HEK293 (cell line): ENCODE data around the gene ETNK2.

Experiments used
- BCL11B ChIP-seq: fragments of 450-650 bp; formaldehyde crosslinking; IDR thresholded peaks from 2 replicates; pipeline ENCODE4 v1.5.1; 2016; ENCODE audit warnings: low read depth, missing biosample characterization, missing genetic modification characterization
- KLF17 ChIP-seq: fragments of 450-650 bp; formaldehyde crosslinking; IDR thresholded peaks from 2 replicates; pipeline ENCODE4 v1.5.1; 2016; ENCODE audit warnings: missing biosample characterization, missing genetic modification characterization
- MYNN ChIP-seq: fragments of 450-650 bp; formaldehyde crosslinking; IDR thresholded peaks from 2 replicates; pipeline ENCODE4 v1.5.1; 2016; ENCODE audit warnings: missing biosample characterization, missing genetic modification characterization, borderline replicate concordance
- MZF1 ChIP-seq: fragments of 450-650 bp; formaldehyde crosslinking; IDR thresholded peaks from 2 replicates; pipeline ENCODE4 v1.5.1; 2017; ENCODE audit warnings: missing biosample characterization, missing genetic modification characterization, borderline replicate concordance
- PBX3 ChIP-seq: sonication (generic); formaldehyde crosslinking; IDR thresholded peaks from 2 replicates; pipeline ENCODE4 v1.8.1; 2022; ENCODE audit warnings: mild to moderate bottlenecking, moderate library complexity, missing genetic modification reagents
- PRDM2 ChIP-seq: fragments of 450-650 bp; formaldehyde crosslinking; IDR thresholded peaks from 2 replicates; pipeline ENCODE4 v1.5.1; 2016; ENCODE audit warnings: missing biosample characterization, missing genetic modification characterization, borderline replicate concordance
- SALL2 ChIP-seq: fragments of 450-650 bp; formaldehyde crosslinking; IDR thresholded peaks from 2 replicates; pipeline ENCODE4 v1.5.0; 2017; ENCODE audit warnings: missing biosample characterization, mild to moderate bottlenecking, missing genetic modification characterization, borderline replicate concordance
- SP3 ChIP-seq: fragments of 450-650 bp; formaldehyde crosslinking; IDR thresholded peaks from 2 replicates; pipeline ENCODE4 v1.5.1; 2016; ENCODE audit warnings: missing biosample characterization, missing genetic modification characterization
- YY1 ChIP-seq: fragments of 450-650 bp; formaldehyde crosslinking; IDR thresholded peaks from 2 replicates; pipeline ENCODE4 v1.5.1; 2018; ENCODE audit warnings: missing biosample characterization, missing genetic modification characterization
- ZBTB1 ChIP-seq: fragments of 450-650 bp; formaldehyde crosslinking; IDR thresholded peaks from 2 replicates; pipeline ENCODE4 v1.5.1; 2016; ENCODE audit warnings: missing biosample characterization, missing genetic modification characterization
- ZBTB26 ChIP-seq: fragments of 450-650 bp; formaldehyde crosslinking; optimal IDR thresholded peaks from 2 replicates; pipeline ENCODE3; 2016; ENCODE audit warnings: missing biosample characterization, mild to moderate bottlenecking, missing genetic modification characterization
- ZBTB8A ChIP-seq: fragments of 450-650 bp; formaldehyde crosslinking; IDR thresholded peaks from 2 replicates; pipeline ENCODE4 v1.5.1; 2016; ENCODE audit warnings: missing biosample characterization, missing genetic modification characterization
- ZFP37 ChIP-seq: fragments of 450-650 bp; formaldehyde crosslinking; IDR thresholded peaks from 2 replicates; pipeline ENCODE4 v1.5.1; 2016; ENCODE audit warnings: missing biosample characterization, missing genetic modification characterization
- ZNF114 ChIP-seq: fragments of 450-650 bp; formaldehyde crosslinking; IDR thresholded peaks from 2 replicates; pipeline ENCODE4 v1.5.0; 2017; ENCODE audit warnings: missing biosample characterization, missing genetic modification characterization
- ZNF157 ChIP-seq: fragments of 450-650 bp; formaldehyde crosslinking; IDR thresholded peaks from 2 replicates; pipeline ENCODE4 v1.5.1; 2016; ENCODE audit warnings: missing biosample characterization, missing genetic modification characterization
- ZNF19 ChIP-seq: fragments of 450-650 bp; formaldehyde crosslinking; IDR thresholded peaks from 2 replicates; pipeline ENCODE4; 2016; ENCODE audit warnings: missing biosample characterization, missing genetic modification characterization, low read depth
- ZNF211 ChIP-seq: fragments of 450-650 bp; formaldehyde crosslinking; IDR thresholded peaks from 2 replicates; pipeline ENCODE4 v1.5.1; 2016; ENCODE audit warnings: low read depth, missing biosample characterization, missing genetic modification characterization
- ZNF221 ChIP-seq: fragments of 450-650 bp; formaldehyde crosslinking; IDR thresholded peaks from 2 replicates; pipeline ENCODE4 v1.5.1; 2017; ENCODE audit warnings: missing biosample characterization, missing genetic modification characterization, borderline replicate concordance
- ZNF23 ChIP-seq: fragments of 450-650 bp; formaldehyde crosslinking; IDR thresholded peaks from 2 replicates; pipeline ENCODE4 v1.5.1; 2016; ENCODE audit warnings: missing biosample characterization, missing genetic modification characterization, borderline replicate concordance
- ZNF302 ChIP-seq: fragments of 450-650 bp; formaldehyde crosslinking; IDR thresholded peaks from 2 replicates; pipeline ENCODE4 v1.5.1; 2016; ENCODE audit warnings: missing biosample characterization, missing genetic modification characterization, low read depth
- ZNF324 ChIP-seq: fragments of 450-650 bp; formaldehyde crosslinking; IDR thresholded peaks from 2 replicates; pipeline ENCODE4 v1.5.1; 2016; ENCODE audit warnings: missing biosample characterization, missing genetic modification characterization
- ZNF366 ChIP-seq: fragments of 450-650 bp; formaldehyde crosslinking; conservative IDR thresholded peaks from 2 replicates; pipeline ENCODE4 v1.5.1; 2016; ENCODE audit warnings: missing biosample characterization, missing genetic modification characterization
- ZNF529 ChIP-seq: fragments of 450-650 bp; formaldehyde crosslinking; IDR thresholded peaks from 2 replicates; pipeline ENCODE4 v1.5.1; 2017; ENCODE audit warnings: missing genetic modification characterization, missing biosample characterization; ENCODE audit not compliant: insufficient replicate concordance
- ZNF585B ChIP-seq: fragments of 450-650 bp; formaldehyde crosslinking; IDR thresholded peaks from 2 replicates; pipeline ENCODE4 v1.5.1; 2016; ENCODE audit warnings: missing biosample characterization, missing genetic modification characterization
- ZNF600 ChIP-seq: fragments of 450-650 bp; formaldehyde crosslinking; IDR thresholded peaks from 2 replicates; pipeline ENCODE4 v1.5.1; 2016; ENCODE audit warnings: missing biosample characterization, missing genetic modification characterization
- ZNF658 ChIP-seq: fragments of 450-650 bp; formaldehyde crosslinking; IDR thresholded peaks from 2 replicates; pipeline ENCODE4; 2016; ENCODE audit warnings: missing biosample characterization, missing genetic modification characterization
- ZNF660 ChIP-seq: fragments of 450-650 bp; IDR thresholded peaks from 2 replicates; pipeline ENCODE4 v1.5.1; 2018; ENCODE audit warnings: missing biosample characterization, mild to moderate bottlenecking, missing genetic modification characterization
- ZNF677 ChIP-seq: fragments of 450-650 bp; IDR thresholded peaks from 2 replicates; pipeline ENCODE4 v1.5.0; 2018; ENCODE audit warnings: missing biosample characterization, mild to moderate bottlenecking, missing genetic modification characterization, moderate library complexity
- ZNF704 ChIP-seq: fragments of 450-650 bp; formaldehyde crosslinking; IDR thresholded peaks from 2 replicates; pipeline ENCODE4 v1.5.1; 2016; ENCODE audit warnings: missing biosample characterization, missing genetic modification characterization
- ZNF707 ChIP-seq: fragments of 450-650 bp; formaldehyde crosslinking; IDR thresholded peaks from 2 replicates; pipeline ENCODE4 v1.5.1; 2016; ENCODE audit warnings: missing biosample characterization, missing genetic modification characterization
- ZNF837 ChIP-seq: fragments of 450-650 bp; formaldehyde crosslinking; IDR thresholded peaks from 2 replicates; pipeline ENCODE4 v1.5.1; 2016; ENCODE audit warnings: missing biosample characterization, missing genetic modification characterization
- ZXDB ChIP-seq: fragments of 450-650 bp; formaldehyde crosslinking; IDR thresholded peaks from 2 replicates; pipeline ENCODE4 v1.5.1; 2016; ENCODE audit warnings: missing biosample characterization, missing genetic modification characterization

Gene ETNK2

GRCh38 chr1:204084247-204084772 is 67.5 kb downstream of the ETNK2 start (continued):
- no peak for TF ChIP-seq ZNF677 (tag by site-specific recombination)
- TF ChIP-seq ZNF114 (tag by site-specific recombination): no peak
- no peak for TF ChIP-seq ZNF837
- no peak for TF ChIP-seq ZNF529 (tag by site-specific recombination)
- no peak for TF ChIP-seq YY1 (tag by site-specific recombination)
- no peak for TF ChIP-seq ZNF658 (tag by site-specific recombination)
- TF ChIP-seq KLF17 (tag by site-specific recombination): peak; percentile 48; the same call in 1 of the 2 replicates
- TF ChIP-seq ZNF221 (tag by site-specific recombination): no peak
- peak; percentile 92 for TF ChIP-seq ZNF600 (tag by site-specific recombination)
- no peak for TF ChIP-seq BCL11B (tag by site-specific recombination)
- TF ChIP-seq ZXDB (tag by site-specific recombination): peak; percentile 47; the same call in 1 of the 2 replicates
- TF ChIP-seq ZNF324 (tag by site-specific recombination): no peak
- no peak for TF ChIP-seq ZBTB1
- no peak for TF ChIP-seq ZNF211 (tag by site-specific recombination)
- TF ChIP-seq ZNF704 (tag by site-specific recombination): no peak
- no peak for TF ChIP-seq MZF1 (tag by site-specific recombination)
- no peak for TF ChIP-seq ZNF157 (tag by site-specific recombination)
- peak; percentile 68 for TF ChIP-seq ZBTB8A (tag by site-specific recombination)
- TF ChIP-seq MYNN (tag by site-specific recombination): no peak
- no peak for TF ChIP-seq SALL2 (tag by site-specific recombination)
- TF ChIP-seq PRDM2: no peak
- no peak for TF ChIP-seq ZNF302 (tag by site-specific recombination)
- TF ChIP-seq ZNF366: no peak
- TF ChIP-seq PBX3 (CRISPR knock-in tag): no peak
- no peak for TF ChIP-seq SP3 (tag by site-specific recombination)
- TF ChIP-seq ZFP37: no peak
- TF ChIP-seq ZNF707 (tag by site-specific recombination): no peak
- TF ChIP-seq ZBTB26 (tag by site-specific recombination): no peak
- TF ChIP-seq ZNF19 (tag by site-specific recombination): no peak
- TF ChIP-seq ZNF23 (tag by site-specific recombination): no peak
- no peak for TF ChIP-seq ZNF585B (tag by site-specific recombination)
- no peak for TF ChIP-seq ZNF660 (tag by site-specific recombination)
